Measurements from ENCODE around the gene ISLR2. TPM values are rescaled to one million over a fixed set of nuclear protein-coding genes. Genes with fewer than 3 reads are reported as not detected.

ISLR2 gene
- total RNA-seq, 1 donor from 2014 or later = 21.1 TPM

GRCh38 chr15:74138642-74139041 lies 8.3 kb downstream of the ISLR2 start:
- H3K27me3 Mint-ChIP-seq (ENCODE audit: unreplicated experiment) = peaks cover 17% of the 10 kb centered on the region
- H3K4me1 Mint-ChIP-seq (ENCODE audit: low read depth, unreplicated experiment) = peaks cover 20% of the 10 kb centered on the region
- DNase-seq = no peak
- H3K4me3 Mint-ChIP-seq (ENCODE audit: unreplicated experiment) = no peak overlapping the region
- H3K27ac Mint-ChIP-seq (ENCODE audit: unreplicated experiment) = no peak overlapping the region
- H3K36me3 Mint-ChIP-seq (ENCODE audit: unreplicated experiment) = no peaks in the 10 kb centered on the region
- TF ChIP-seq, protein P1, sequence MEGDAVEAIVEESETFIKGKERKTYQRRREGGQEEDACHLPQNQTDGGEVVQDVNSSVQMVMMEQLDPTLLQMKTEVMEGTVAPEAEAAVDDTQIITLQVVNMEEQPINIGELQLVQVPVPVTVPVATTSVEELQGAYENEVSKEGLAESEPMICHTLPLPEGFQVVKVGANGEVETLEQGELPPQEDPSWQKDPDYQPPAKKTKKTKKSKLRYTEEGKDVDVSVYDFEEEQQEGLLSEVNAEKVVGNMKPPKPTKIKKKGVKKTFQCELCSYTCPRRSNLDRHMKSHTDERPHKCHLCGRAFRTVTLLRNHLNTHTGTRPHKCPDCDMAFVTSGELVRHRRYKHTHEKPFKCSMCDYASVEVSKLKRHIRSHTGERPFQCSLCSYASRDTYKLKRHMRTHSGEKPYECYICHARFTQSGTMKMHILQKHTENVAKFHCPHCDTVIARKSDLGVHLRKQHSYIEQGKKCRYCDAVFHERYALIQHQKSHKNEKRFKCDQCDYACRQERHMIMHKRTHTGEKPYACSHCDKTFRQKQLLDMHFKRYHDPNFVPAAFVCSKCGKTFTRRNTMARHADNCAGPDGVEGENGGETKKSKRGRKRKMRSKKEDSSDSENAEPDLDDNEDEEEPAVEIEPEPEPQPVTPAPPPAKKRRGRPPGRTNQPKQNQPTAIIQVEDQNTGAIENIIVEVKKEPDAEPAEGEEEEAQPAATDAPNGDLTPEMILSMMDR (IDR thresholded peaks at IDR 0.05; ENCODE audit: partially characterized antibody, unreplicated experiment) = no peak
- peaks cover 4% of the 10 kb centered on the region for H3K9me3 Mint-ChIP-seq (ENCODE audit: unreplicated experiment)

- DNase-seq = no peak
- Mint-ChIP-seq H3K4me1 (ENCODE audit: low read depth, unreplicated experiment) (peaks cover 17% of the 10 kb centered on the region), H3K36me3 (ENCODE audit: unreplicated experiment) (no peaks in the 10 kb centered on the region), H3K9me3 (ENCODE audit: unreplicated experiment) (no peaks in the 10 kb centered on the region), H3K27ac (ENCODE audit: unreplicated experiment) (no peak overlapping the region), H3K27me3 (ENCODE audit: unreplicated experiment) (peaks cover 8% of the 10 kb centered on the region), H3K4me3 (ENCODE audit: unreplicated experiment) (no peak overlapping the region)
- TF ChIP-seq, protein P1 (IDR thresholded peaks at IDR 0.05; ENCODE audit: partially characterized antibody, unreplicated experiment) = no peak
Observed at GRCh38 chr15:74141591-74141990, 11.2 kb downstream of the ISLR2 start.

DNA sequence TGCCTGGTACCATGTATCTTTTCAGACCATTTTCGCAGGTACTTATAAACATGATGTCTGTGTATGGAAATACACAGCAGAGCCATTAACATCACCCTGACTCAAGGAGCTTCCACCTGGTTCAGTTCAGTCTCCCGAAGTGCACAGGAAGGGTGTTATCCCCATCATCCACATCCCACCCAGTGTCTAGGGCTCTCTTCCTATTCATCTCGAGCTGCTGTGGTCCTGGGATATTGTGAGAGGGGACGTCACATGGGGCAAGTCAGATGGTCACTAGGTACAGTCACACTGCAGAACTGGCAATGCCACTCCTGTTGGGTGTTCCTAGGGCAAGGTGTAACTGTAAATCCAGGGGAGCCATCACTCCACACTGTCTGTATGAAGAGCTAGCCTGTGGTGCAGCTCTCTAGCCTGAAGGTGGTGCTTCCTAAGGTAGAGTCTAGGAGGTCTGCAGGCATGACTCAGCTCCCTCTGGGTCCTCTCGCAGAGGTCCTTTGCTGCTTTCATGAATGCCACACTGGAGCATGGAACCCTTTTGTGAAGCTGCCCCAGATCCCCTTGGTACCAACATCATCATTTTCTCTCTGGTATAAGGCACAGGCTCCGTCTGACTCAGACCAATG lies 13.9 kb downstream of the ISLR2 start:
- H3K9me3 Mint-ChIP-seq (ENCODE audit: unreplicated experiment) = peaks cover 2% of the 10 kb centered on the region

DNA sequence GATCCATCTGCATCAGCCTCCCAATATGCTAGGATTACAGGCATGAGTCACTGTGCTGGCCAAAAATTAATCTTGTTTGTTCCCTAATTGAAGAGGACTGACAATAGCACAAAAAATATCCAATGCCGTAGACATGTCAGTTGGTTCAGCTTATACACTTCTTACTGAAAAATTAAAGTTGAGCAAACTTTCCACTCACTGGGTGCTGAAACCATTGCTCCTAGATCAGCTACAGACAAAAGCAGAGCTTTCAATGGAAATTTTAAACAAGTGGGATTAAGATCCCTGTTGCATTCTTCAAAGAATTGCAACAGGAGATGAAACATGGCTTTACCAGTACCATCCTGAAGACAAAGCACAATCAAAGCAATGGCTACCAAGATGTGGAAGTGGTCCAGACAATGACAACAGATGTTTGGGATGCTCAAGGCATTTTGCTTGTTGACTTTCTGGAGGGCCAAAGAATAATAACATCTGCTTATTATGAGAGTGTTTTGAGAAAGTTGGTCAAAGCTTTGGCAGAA lies 16.0 kb downstream of the ISLR2 start:
- Mint-ChIP-seq H3K27me3 (ENCODE audit: unreplicated experiment) (peaks cover 2% of the 10 kb centered on the region), H3K4me1 (ENCODE audit: low read depth, unreplicated experiment) (no peaks in the 10 kb centered on the region), H3K27ac (ENCODE audit: unreplicated experiment) (no peak overlapping the region), H3K4me3 (ENCODE audit: unreplicated experiment) (no peak overlapping the region), H3K36me3 (ENCODE audit: unreplicated experiment) (peaks cover 9% of the 10 kb centered on the region), H3K9me3 (ENCODE audit: unreplicated experiment) (peaks cover 2% of the 10 kb centered on the region)
- no peak for DNase-seq
- TF ChIP-seq, protein P1 (IDR thresholded peaks at IDR 0.05; ENCODE audit: partially characterized antibody, unreplicated experiment) = no peak

More for the DNA sequence above, 13.9 kb downstream of the ISLR2 start:
- TF ChIP-seq, protein P1 (IDR thresholded peaks at IDR 0.05; ENCODE audit: partially characterized antibody, unreplicated experiment) = no peak
- H3K36me3 Mint-ChIP-seq (ENCODE audit: unreplicated experiment) = peaks cover 9% of the 10 kb centered on the region
- H3K27me3 Mint-ChIP-seq (ENCODE audit: unreplicated experiment) = peaks cover 2% of the 10 kb centered on the region
- no peak for DNase-seq
- peaks cover 8% of the 10 kb centered on the region for H3K4me1 Mint-ChIP-seq (ENCODE audit: low read depth, unreplicated experiment)
- H3K4me3 Mint-ChIP-seq (ENCODE audit: unreplicated experiment) = no peak overlapping the region
- H3K27ac Mint-ChIP-seq (ENCODE audit: unreplicated experiment) = no peak overlapping the region

- peaks cover 9% of the 10 kb centered on the region for H3K36me3 Mint-ChIP-seq (ENCODE audit: unreplicated experiment)
- DNase-seq = no peak
- H3K4me3 Mint-ChIP-seq (ENCODE audit: unreplicated experiment) = no peak overlapping the region
- peaks cover 2% of the 10 kb centered on the region for H3K27me3 Mint-ChIP-seq (ENCODE audit: unreplicated experiment)
- peaks cover 2% of the 10 kb centered on the region for H3K9me3 Mint-ChIP-seq (ENCODE audit: unreplicated experiment)
- no peak overlapping the region for H3K27ac Mint-ChIP-seq (ENCODE audit: unreplicated experiment)
- H3K4me1 Mint-ChIP-seq (ENCODE audit: low read depth, unreplicated experiment) = no peaks in the 10 kb centered on the region
- TF ChIP-seq, protein P1 (IDR thresholded peaks at IDR 0.05; ENCODE audit: partially characterized antibody, unreplicated experiment) = no peak
Observed at GRCh38 chr15:74147051-74147450, 16.7 kb downstream of the ISLR2 start.

All from glutamatergic neuron (in vitro differentiated cells).